RWPE2 (cell line): Measurements from ENCODE around the gene FBXO3.
"Not testable (repeated sequence)": the region's sequence is repeated elsewhere in the genome, so short reads cannot be mapped to it uniquely, and the experiment has no call there.

ENCODE experiments used
- ATAC-seq: fragments of 200-7000 bp; cut with Tn5 transposase; 3 replicates; pipeline ENCODE4 v1.9.1; 2021; ENCODE audit warnings: low read depth
- DNase-seq: peaks from one replicate; pipeline ENCODE4 v3.0.0-alpha.2; 2020; ENCODE audit warnings: low spot score
- H3K27ac ChIP-seq: fragments of 450-650 bp; 2 replicates; pipeline ENCODE4 v1.5.1; 2017; ENCODE audit warnings: mild to moderate bottlenecking; ENCODE audit not compliant: poor library complexity, severe bottlenecking
- H3K27me3 ChIP-seq: fragments of 250-450 bp; sonication (Bioruptor Pico); 2 replicates; pipeline ENCODE4 v1.5.1; 2021; ENCODE audit warnings: mild to moderate bottlenecking, moderate library complexity; ENCODE audit not compliant: insufficient read depth, poor library complexity, severe bottlenecking
- H3K36me3 ChIP-seq: fragments of 250-450 bp; sonication (Bioruptor Pico); 2 replicates; pipeline ENCODE4 v1.5.1; 2020; ENCODE audit warnings: low read depth, mild to moderate bottlenecking, moderate library complexity
- H3K4me1 ChIP-seq: fragments of 250-450 bp; sonication (Bioruptor Pico); 2 replicates; pipeline ENCODE4 v1.5.1; 2021; ENCODE audit warnings: mild to moderate bottlenecking, moderate library complexity; ENCODE audit not compliant: insufficient read depth, poor library complexity, severe bottlenecking
- H3K4me3 ChIP-seq: fragments of 250-450 bp; sonication (Bioruptor Pico); 2 replicates; pipeline ENCODE4 v1.5.1; 2021; ENCODE audit warnings: mild to moderate bottlenecking, moderate library complexity; ENCODE audit not compliant: severe bottlenecking
- H3K9me3 ChIP-seq: fragments of 250-450 bp; sonication (Bioruptor Pico); 2 replicates; pipeline ENCODE4 v1.5.1; 2021; ENCODE audit warnings: mild to moderate bottlenecking, moderate library complexity; ENCODE audit not compliant: severe bottlenecking
- TF ChIP-seq, protein P1 (sequence below): fragments of 450-650 bp; IDR thresholded peaks from one replicate; pipeline ENCODE4 v1.5.1; 2017; ENCODE audit warnings: mild to moderate bottlenecking, moderate library complexity; ENCODE audit not compliant: poor library complexity, severe bottlenecking

Gene FBXO3, protein sequence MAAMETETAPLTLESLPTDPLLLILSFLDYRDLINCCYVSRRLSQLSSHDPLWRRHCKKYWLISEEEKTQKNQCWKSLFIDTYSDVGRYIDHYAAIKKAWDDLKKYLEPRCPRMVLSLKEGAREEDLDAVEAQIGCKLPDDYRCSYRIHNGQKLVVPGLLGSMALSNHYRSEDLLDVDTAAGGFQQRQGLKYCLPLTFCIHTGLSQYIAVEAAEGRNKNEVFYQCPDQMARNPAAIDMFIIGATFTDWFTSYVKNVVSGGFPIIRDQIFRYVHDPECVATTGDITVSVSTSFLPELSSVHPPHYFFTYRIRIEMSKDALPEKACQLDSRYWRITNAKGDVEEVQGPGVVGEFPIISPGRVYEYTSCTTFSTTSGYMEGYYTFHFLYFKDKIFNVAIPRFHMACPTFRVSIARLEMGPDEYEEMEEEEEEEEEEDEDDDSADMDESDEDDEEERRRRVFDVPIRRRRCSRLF

DNA sequence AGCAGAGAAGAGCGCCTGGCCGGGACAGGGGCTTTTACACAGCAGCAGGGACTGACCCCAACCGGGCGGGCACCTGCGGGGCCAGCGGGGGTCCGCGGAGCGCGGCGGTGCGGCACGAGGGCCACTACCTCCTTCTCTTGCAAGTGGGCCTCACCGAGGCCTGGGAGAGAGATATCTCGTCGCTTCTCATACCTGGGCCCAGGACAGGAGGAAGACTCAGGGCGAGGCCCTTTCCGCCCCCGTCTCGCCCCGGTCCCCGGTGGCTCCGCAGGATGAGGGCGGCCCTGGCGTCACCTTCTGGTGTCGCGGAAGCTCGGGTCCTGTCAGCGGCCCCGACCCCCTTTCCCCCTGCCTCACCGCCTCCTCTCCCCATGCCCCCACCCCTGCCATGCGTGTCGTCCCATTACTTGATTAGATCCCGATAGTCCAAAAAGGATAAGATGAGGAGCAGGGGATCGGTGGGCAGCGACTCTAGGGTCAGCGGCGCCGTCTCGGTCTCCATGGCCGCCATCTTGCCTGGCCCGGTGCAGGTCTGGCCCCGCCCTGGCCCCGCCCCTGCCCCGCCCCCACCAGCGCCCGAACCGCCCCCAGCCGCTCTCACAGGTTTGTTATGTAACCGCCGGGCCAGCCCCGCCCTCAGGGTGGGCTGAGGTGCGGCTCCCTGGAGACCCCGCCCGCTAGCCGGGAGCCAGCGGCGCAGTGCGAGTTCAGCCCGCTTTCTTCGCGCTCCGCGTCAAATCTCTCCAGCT, at the start of gene FBXO3:
TSS of gene FBXO3 (minus strand) at position 534 of the 749 bp plus-strand sequence. CDS start at position 511, 23 bp downstream.
- no peaks in the 10 kb centered on the region for H3K27me3 ChIP-seq
- H3K36me3 ChIP-seq = peaks cover 10% of the 10 kb centered on the region
- DNase-seq = peak; percentile 82
- H3K27ac ChIP-seq = peak within 1 kb of the TSS; percentile 40
- TF ChIP-seq, protein P1, sequence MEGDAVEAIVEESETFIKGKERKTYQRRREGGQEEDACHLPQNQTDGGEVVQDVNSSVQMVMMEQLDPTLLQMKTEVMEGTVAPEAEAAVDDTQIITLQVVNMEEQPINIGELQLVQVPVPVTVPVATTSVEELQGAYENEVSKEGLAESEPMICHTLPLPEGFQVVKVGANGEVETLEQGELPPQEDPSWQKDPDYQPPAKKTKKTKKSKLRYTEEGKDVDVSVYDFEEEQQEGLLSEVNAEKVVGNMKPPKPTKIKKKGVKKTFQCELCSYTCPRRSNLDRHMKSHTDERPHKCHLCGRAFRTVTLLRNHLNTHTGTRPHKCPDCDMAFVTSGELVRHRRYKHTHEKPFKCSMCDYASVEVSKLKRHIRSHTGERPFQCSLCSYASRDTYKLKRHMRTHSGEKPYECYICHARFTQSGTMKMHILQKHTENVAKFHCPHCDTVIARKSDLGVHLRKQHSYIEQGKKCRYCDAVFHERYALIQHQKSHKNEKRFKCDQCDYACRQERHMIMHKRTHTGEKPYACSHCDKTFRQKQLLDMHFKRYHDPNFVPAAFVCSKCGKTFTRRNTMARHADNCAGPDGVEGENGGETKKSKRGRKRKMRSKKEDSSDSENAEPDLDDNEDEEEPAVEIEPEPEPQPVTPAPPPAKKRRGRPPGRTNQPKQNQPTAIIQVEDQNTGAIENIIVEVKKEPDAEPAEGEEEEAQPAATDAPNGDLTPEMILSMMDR = no peak
- ATAC-seq = peak; percentile 64
- peaks cover 20% of the 10 kb centered on the region for H3K4me1 ChIP-seq
- peak within 1 kb of the TSS; percentile 77 for H3K4me3 ChIP-seq
- no peaks in the 10 kb centered on the region for H3K9me3 ChIP-seq

DNA sequence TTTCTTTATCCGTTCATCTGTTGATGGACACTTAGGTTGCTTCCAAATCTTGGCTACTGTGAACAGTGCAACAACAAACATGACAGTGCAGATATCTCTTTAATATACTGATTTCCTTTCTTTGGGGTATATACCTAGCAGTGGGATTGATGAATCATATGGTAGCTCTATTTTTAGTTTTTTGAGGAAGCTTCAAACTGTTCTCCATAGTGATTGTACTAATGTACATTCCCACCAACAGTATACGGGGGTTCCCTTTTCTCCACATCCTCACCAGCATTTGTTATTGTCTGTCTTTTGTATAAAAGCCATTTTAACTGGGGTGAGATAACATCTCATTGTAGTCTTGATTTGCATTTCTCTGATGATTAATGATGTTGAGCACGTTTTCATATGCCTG, 48.7 kb upstream of the FBXO3 start:
- not testable (repeated sequence) for H3K27ac ChIP-seq, H3K9me3 ChIP-seq, H3K4me1 ChIP-seq, H3K4me3 ChIP-seq, H3K36me3 ChIP-seq, H3K27me3 ChIP-seq, ATAC-seq, DNase-seq

DNA sequence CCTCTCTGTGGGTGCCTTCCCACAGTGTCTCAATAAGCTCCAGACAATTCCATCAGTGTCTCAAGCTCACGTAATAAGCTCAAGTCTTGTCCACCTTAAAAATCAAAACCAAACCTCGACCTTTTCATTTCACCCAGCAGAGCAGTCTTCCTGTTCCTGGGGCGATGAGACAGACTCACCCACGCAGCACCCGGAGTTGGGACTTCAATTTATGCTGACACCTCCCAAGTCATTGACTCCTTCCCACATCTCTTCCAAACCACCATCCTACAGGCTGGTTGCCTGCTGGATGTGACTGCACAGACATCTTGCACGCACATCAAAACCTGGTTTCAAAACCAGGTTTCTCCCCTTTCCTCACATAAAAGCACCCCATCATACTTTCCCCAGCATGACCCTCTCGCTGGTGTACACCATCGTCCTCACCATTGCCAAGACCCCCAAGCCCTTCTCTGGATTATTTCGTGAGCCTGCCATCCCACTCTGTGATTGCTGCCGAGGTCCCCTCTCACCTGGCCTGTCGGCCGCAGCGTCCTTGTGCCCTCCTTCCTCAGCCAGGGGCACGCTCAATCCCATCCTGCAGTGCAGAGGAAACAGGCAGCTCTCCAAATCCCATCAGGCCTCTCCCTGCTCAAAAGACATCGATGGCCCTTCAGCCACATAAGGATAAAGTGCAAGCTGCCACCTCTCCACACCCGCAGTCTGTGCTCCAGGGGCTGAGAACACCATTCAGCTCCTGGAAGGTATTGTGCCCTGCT, 45.1 kb upstream of the FBXO3 start:
- ATAC-seq = no peak
- Histone ChIP-seq H3K4me3 (no peak overlapping the region), H3K27me3 (peaks cover 2% of the 10 kb centered on the region), H3K9me3 (no peaks in the 10 kb centered on the region), H3K27ac (no peak overlapping the region), H3K36me3 (no peaks in the 10 kb centered on the region), H3K4me1 (no peaks in the 10 kb centered on the region)
- TF ChIP-seq, protein P1 = no peak
- DNase-seq = no peak

DNA sequence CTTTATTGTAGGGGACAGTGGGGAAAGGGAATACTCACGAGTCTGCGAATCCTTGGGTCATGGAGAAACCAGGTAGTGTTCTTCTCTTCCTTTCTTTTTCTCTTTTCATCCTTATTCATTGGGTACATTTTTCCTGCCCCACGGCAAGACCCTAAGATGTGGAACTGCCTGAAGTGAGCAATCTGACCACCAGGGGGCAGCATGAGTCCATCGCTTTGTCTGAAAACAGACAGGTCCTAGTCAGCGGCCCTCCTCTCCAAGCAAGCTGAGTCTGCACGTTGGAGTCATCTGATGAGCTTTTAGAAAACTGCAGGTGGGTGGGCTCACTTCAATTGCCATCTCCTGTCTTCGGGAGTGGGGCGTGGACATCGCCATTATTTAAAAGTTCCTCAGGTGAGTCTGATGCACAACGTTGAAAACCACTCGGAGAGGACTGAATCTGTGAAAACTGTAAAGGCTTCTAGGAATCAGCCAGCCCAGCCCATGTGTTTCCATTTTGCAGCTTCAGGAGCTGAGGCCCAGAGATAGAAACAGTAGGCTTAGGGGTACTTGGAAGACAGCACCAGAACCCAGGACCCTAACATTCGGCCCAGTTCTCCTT, 34.0 kb upstream of the FBXO3 start:
- no peaks in the 10 kb centered on the region for H3K27me3 ChIP-seq
- no peak overlapping the region for H3K4me3 ChIP-seq
- DNase-seq (no peak), ATAC-seq (peak; percentile 90)
- H3K27ac ChIP-seq = no peak overlapping the region
- TF ChIP-seq, protein P1 = peak; percentile 94
- H3K9me3 ChIP-seq = no peaks in the 10 kb centered on the region
- H3K4me1 ChIP-seq = no peaks in the 10 kb centered on the region
- H3K36me3 ChIP-seq = no peaks in the 10 kb centered on the region

DNA sequence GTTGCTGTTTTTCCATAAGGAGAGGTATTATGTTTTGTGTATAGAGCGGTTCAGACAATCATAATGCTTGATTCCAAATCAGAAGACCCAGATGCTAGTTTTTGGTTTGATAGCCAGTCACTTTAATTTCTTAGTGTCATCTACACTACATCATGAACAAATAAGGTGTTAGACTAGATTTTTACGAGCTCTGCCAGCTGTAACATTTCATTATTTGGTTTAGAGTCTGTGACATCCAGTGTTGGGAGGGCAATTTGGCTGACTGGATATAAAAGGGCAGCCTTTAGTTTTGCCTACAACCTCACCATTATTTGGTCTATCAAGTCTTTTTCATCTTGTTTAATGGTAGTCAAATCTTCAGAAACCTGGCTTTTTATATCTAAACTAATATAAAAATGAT, 30.2 kb upstream of the FBXO3 start:
- ATAC-seq (no peak), DNase-seq (no peak)
- no peak overlapping the region for H3K27ac ChIP-seq
- H3K4me3 ChIP-seq = no peak overlapping the region
- H3K27me3 ChIP-seq = peaks cover 4% of the 10 kb centered on the region
- H3K36me3 ChIP-seq = no peaks in the 10 kb centered on the region
- no peaks in the 10 kb centered on the region for H3K9me3 ChIP-seq
- TF ChIP-seq, protein P1 = no peak
- H3K4me1 ChIP-seq = no peaks in the 10 kb centered on the region
